GM12892 (cell line): ENCODE results near the gene RAB44.

Experiments
- POLR2A ChIP-seq: IDR thresholded peaks from 2 replicates; pipeline ENCODE4 v1.6.1; 2011; ENCODE audit warnings: low read depth, low read length, control low read depth
- POLR2AphosphoS5 ChIP-seq: IDR thresholded peaks from 2 replicates; pipeline ENCODE4 v1.6.1; 2011; ENCODE audit warnings: low read depth, low read length, control low read depth

DNA sequence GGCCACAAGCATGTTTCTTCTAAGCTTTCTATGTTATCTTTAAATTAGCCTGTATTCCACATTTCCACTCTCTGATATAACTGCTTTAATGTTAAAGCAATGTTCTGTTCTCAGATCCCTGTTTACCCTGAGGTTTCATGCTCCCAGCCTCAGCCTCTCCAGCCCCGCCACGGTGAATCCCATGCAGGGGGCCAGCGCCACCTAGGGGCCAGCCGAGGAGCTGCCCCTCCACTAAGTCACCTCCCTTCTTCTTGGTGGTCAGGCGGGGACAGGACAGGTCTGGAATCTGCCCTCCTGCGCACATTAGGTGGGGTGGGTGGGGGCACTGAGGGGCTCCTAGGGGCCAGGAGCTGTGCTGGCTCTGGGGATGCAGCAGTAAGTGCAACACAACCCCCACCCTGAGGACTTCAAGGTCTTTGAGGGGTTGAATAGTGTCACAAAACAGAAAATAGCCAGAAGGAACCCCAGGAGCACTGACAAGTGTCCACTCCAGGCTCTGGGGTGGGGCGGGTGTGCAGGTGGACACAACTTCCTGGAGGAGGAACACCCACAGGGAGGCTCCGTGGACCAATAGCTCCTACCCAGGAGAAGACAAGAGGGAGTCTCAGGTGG lies 61.6 kb downstream of the RAB44 start:
- TF ChIP-seq POLR2AphosphoS5 (no peak), POLR2A (no peak)
